Activated naive CD8-positive, alpha-beta T cell treated with anti-CD3 and anti-CD28 coated beads for 36 hours (primary cell): ENCODE measurements around the gene CDK11B. TPM values are rescaled to one million over a fixed set of nuclear protein-coding genes. Genes with fewer than 3 reads are reported as not detected.
"Not testable (repeated sequence)": the region's sequence is repeated elsewhere in the genome, so short reads cannot be mapped to it uniquely, and the experiment has no call there.

Experiments used
- DNase-seq: peaks from one replicate; pipeline ENCODE4 v3.0.0; 2021
- H3K27ac Mint-ChIP-seq: one replicate; pipeline ENCODE4 v1.8.0; 2022; ENCODE audit warnings: mild to moderate bottlenecking, moderate library complexity, mixed read lengths
- H3K27me3 Mint-ChIP-seq: one replicate; pipeline ENCODE4 v1.8.0; 2022; ENCODE audit warnings: mild to moderate bottlenecking, mixed read lengths
- H3K36me3 Mint-ChIP-seq: one replicate; pipeline ENCODE4 v1.8.0; 2021; ENCODE audit warnings: mild to moderate bottlenecking, mixed read lengths
- H3K4me1 Mint-ChIP-seq: one replicate; pipeline ENCODE4 v1.8.0; 2021; ENCODE audit warnings: mixed read lengths
- H3K4me3 Mint-ChIP-seq: one replicate; pipeline ENCODE4 v1.8.0; 2022; ENCODE audit warnings: mild to moderate bottlenecking, moderate library complexity, mixed read lengths
- H3K9me3 Mint-ChIP-seq: one replicate; pipeline ENCODE4 v1.8.0; 2022; ENCODE audit warnings: mixed read lengths
- total RNA-seq, 2 experiments: library from RNA; stranded (reverse); gene quantifications; one replicate each; pipeline ENCODE4 v1.2.3, GENCODE V29; 2021

The CDK11B gene
- total RNA-seq, 2 experiments from 2014 or later = 42.2 to 43.3 TPM

DNA sequence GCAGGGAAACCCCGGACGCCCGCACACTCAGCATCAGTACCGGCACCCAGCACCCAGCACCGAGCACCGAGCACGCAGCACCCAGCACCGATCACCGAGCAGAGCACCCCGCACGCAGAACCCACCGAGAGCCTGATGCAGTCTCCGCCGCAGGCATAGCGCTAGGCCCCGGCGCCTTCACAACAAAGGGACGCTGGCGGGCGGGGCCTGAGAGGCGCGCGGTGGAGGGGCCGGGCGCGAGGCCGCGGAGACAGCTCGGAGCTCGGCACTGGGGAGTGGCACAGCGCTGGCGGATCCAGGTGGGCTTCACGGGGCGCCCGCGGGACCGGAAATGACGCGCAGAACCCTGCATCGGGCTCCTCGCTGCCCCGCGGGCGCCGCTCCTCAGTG is 33.5 kb upstream of the CDK11B start:
- H3K9me3 Mint-ChIP-seq, H3K36me3 Mint-ChIP-seq, H3K4me1 Mint-ChIP-seq, H3K27me3 Mint-ChIP-seq: not testable (repeated sequence)
- Mint-ChIP-seq H3K4me3 (peak overlapping the region; percentile 66), H3K27ac (peak overlapping the region; percentile 68)
- DNase-seq = peak; percentile 85

DNA sequence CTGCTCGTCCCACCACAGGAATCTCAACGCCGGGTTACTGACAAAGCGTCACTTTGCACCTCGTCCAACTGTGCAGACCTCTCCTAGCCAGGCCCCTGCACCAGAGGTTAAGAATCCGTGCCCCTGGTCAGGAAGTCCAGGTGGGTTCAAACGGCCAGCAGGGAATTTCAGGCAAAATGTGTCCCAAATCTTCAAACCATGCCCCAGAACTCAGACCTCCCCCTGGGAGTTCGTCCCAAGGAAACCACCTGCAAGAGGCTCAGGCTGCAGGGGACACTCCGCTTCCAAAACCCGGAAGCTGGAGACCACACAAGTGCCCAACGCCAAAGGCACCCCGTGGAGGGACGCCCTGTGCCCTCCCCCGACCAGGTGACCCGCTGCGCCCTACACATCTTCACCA is 32.6 kb upstream of the CDK11B start:
- H3K36me3 Mint-ChIP-seq, H3K9me3 Mint-ChIP-seq, H3K4me3 Mint-ChIP-seq, H3K27ac Mint-ChIP-seq, H3K4me1 Mint-ChIP-seq, DNase-seq, H3K27me3 Mint-ChIP-seq: not testable (repeated sequence)

DNA sequence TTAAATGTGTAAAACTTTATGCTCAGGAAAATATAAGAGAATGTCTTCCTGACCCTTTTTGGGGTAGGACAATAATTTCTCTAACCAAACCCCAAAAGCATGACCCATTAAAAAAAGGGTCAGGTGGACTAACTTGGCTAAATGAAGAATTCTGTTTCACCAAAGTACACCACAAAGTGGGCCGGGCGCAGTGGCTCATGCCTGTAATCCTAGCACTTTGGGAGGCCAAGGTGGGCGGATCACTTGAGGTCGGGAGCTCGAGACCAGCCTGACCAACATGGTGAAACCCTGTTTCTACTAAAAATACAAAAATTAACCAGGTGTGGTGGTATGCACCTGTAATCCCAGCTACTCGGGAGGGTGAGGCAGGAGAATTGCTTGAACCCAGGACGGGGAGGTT is 30.7 kb upstream of the CDK11B start:
- H3K27ac Mint-ChIP-seq, H3K4me3 Mint-ChIP-seq: not testable (repeated sequence)

DNA sequence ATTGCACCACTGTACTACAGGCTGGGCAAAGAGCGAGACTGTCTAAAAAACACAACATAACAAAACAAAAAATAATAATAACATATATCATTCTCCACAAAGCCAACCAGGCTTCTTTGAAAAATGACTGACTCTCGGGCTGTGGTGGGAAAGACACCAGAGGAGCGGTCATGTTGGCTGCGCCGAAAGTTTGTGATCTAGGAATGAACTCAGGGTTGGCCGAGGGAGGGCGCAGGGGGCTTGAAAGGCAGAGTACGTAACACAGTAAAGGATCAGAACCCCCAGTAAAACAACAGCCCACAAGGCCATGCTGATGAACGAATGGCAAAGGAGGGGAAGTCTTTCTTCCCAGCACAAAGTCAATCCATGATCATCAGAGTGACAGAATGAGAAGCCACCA is 29.0 kb upstream of the CDK11B start:
- DNase-seq = no peak
- H3K27me3 Mint-ChIP-seq = no peaks in the 10 kb centered on the region
- no peaks in the 10 kb centered on the region for H3K9me3 Mint-ChIP-seq
- peak overlapping the region; percentile 65 for H3K27ac Mint-ChIP-seq
- H3K4me3 Mint-ChIP-seq = no peak overlapping the region
- peaks cover 6% of the 10 kb centered on the region for H3K36me3 Mint-ChIP-seq
- peaks cover 11% of the 10 kb centered on the region for H3K4me1 Mint-ChIP-seq

More for the DNA sequence above, 30.7 kb upstream of the CDK11B start:
- not testable (repeated sequence) for H3K27me3 Mint-ChIP-seq, DNase-seq, H3K36me3 Mint-ChIP-seq, H3K9me3 Mint-ChIP-seq
- H3K4me1 Mint-ChIP-seq = peaks cover 11% of the 10 kb centered on the region

DNA sequence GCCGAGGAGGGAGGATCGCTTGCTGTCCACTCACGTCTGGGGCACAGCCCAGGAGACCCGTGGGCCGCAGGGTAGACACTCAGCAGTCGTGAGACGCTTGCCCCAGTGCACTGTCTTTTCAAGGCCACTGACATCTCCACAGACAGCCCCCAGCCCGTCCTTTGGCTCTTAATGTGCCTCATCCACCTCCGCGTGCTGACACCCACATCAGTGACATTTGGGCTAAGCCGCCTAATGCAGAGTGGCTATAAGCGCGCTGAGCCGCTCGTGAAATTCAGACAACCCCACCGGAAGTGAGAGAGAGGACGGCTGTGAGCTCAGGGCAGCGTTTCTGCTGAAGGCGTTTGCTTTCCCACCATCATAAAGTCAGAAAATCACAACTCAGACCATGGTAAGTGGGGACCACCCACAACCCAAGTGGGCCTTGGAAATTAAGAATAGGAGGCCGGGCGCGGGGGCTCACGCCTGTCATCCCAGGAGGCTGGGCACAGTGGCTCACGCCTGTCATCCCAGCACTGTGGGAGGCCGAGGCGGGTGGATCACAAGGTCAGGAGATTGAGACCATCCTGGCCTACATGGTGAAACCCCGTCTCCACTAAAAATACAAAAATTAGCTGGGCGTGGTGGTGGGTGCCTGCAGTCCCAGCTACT is 25.4 kb upstream of the CDK11B start:
- Mint-ChIP-seq H3K27me3 (no peaks in the 10 kb centered on the region), H3K4me1 (peaks cover 13% of the 10 kb centered on the region), H3K9me3 (no peaks in the 10 kb centered on the region), H3K27ac (no peak overlapping the region), H3K4me3 (no peak overlapping the region), H3K36me3 (peaks cover 3% of the 10 kb centered on the region)
- DNase-seq = no peak

DNA sequence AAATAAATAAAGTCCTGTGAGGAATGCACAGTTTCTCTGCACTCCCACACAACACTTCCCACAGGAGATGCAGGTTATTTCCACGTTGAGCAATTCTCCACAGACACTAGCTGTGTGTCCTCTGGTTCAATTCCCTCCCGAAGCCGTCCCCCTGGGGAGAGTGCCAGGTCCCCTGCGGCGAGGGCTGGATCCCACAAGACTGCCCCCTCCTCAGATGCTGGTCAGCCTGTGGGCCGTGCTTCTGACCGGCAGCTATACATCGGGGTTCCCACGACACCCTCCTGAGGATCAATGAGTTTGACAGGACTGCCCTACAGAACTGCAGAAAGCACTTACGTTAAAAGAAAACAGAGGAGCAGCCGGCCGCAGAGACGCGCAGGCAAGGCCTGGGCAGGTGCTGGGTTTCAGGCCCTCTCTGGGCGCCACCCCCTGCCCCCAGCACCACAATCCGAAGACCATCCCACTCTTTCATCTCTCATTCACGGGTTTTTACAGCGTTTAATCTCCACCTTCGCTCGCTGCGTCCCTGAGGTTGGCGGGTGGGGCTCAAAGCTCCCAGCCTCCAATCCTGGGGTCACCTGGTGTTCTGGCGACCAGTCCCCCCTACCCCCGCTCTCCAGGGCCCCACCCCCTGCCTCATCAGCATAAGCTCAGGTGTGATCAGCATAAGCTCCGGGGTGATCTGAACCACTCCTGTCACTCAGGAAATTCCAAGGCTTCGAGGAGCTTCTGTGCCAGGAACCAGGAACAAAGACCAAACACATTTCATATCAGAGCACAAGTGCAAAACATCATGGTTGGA is 24.5 kb upstream of the CDK11B start:
- Mint-ChIP-seq H3K27ac (no peak overlapping the region), H3K36me3 (peaks cover 3% of the 10 kb centered on the region), H3K9me3 (no peaks in the 10 kb centered on the region), H3K4me3 (no peak overlapping the region), H3K27me3 (no peaks in the 10 kb centered on the region), H3K4me1 (peaks cover 17% of the 10 kb centered on the region)
- DNase-seq = no peak

DNA sequence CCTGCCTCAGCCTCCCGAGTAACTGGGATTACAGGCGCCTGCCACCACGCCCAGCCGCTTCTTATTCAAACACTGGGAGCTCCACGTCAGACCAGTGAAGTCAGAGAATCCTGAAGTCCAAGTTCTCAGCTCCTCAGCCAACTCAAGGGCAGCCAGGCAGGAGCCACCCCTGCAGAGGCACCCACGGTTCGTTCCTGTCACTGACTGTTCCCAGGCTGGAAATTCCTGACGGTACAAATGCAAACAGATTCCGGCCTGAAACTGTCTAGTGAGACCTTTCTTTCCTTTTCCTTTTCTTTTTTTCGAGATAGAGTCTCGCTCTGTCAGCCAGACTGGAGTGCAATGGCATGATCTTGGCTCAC is 22.1 kb upstream of the CDK11B start:
- H3K4me1 Mint-ChIP-seq = peaks cover 20% of the 10 kb centered on the region
- H3K4me3 Mint-ChIP-seq = no peak overlapping the region
- peaks cover 2% of the 10 kb centered on the region for H3K36me3 Mint-ChIP-seq
- H3K27me3 Mint-ChIP-seq = no peaks in the 10 kb centered on the region
- no peak for DNase-seq
- no peaks in the 10 kb centered on the region for H3K9me3 Mint-ChIP-seq
- H3K27ac Mint-ChIP-seq = no peak overlapping the region

DNA sequence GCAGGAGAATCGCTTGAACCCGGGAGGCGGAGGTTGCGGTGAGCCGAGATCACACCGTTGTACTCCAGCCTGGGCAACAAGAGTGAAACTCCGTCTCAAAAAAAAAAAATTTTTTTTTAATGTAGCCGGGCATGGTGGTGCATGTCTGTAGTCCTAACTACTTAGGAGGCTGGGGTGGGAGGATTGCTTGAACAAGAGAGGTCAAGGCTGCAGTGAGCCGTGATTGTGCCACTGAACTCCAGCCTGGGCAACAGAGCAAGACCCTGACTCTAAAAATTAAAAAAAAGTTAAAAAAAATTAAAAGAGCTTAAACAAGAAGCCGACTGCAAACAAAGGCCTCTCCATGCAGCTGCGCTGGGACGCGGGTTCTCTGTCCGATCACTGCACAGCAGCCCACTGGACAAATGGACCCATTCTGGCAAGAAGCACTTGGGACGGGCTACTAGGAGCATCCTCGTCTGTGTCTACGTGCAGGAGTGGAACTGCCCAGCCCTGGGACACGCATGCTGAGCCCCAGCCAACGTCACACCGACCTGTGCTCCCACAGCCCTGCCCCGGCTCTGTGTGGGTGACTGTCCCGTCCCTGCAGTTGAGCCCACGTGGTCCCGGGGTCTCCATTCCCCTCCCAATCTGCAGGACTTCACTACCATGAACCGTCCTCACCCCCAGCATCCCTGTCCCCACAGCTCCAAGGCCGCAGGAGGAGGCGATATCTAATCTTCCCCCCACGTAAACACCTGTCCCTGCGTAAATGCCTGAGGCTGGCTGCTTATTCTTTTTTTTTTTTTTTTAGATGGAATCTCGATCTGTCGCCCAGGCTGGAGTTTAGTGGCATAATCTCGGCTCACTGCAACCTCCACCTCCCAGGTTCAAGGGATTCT is 21.5 kb upstream of the CDK11B start:
- peaks cover 2% of the 10 kb centered on the region for H3K36me3 Mint-ChIP-seq
- H3K4me1 Mint-ChIP-seq = peaks cover 18% of the 10 kb centered on the region
- H3K27ac Mint-ChIP-seq = no peak overlapping the region
- H3K9me3 Mint-ChIP-seq = no peaks in the 10 kb centered on the region
- no peak for DNase-seq
- H3K27me3 Mint-ChIP-seq = no peaks in the 10 kb centered on the region
- H3K4me3 Mint-ChIP-seq = no peak overlapping the region

DNA sequence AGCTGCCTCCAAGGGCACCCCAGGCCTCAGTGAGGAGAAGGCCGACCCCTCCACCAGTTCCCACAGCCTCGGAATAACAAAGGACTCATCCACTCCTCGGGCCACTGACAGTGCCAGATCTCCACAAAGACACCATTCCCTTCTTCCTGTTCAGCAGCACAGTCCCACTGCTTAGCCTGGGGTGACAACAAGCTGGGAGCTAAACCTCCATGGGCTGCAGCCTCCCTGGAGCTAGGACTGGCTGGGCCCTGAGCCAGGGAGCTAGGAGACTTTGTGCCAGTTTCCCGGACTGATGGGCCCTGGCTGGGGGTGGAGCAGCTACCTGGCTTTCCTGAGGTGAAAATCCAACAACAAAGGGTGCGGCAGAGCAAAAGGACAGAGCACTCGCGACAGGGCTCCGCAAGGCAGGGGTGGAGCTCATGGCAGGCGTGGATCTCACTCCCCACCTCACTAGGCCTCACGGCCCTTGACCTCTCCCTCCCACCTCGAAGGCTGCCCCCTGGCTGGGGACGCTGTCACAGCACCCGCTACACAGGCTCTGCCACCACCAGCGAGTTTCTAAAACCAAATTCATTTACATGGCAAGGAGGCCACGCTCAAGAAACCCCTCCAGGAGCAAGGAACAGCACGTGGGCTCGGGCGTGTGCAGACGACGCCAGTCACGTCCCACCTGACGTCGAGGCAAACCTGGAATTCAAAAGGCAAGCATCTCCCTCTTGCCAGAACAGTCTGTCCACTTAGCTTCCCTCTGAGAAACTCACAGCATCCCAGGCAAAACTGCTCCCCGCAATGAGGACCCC is 20.0 kb upstream of the CDK11B start:
- Mint-ChIP-seq H3K27me3 (no peaks in the 10 kb centered on the region), H3K4me3 (peak overlapping the region; percentile 76), H3K27ac (peak overlapping the region; percentile 94), H3K36me3 (peaks cover 3% of the 10 kb centered on the region), H3K4me1 (peaks cover 19% of the 10 kb centered on the region), H3K9me3 (no peaks in the 10 kb centered on the region)
- DNase-seq = peak; percentile 67

DNA sequence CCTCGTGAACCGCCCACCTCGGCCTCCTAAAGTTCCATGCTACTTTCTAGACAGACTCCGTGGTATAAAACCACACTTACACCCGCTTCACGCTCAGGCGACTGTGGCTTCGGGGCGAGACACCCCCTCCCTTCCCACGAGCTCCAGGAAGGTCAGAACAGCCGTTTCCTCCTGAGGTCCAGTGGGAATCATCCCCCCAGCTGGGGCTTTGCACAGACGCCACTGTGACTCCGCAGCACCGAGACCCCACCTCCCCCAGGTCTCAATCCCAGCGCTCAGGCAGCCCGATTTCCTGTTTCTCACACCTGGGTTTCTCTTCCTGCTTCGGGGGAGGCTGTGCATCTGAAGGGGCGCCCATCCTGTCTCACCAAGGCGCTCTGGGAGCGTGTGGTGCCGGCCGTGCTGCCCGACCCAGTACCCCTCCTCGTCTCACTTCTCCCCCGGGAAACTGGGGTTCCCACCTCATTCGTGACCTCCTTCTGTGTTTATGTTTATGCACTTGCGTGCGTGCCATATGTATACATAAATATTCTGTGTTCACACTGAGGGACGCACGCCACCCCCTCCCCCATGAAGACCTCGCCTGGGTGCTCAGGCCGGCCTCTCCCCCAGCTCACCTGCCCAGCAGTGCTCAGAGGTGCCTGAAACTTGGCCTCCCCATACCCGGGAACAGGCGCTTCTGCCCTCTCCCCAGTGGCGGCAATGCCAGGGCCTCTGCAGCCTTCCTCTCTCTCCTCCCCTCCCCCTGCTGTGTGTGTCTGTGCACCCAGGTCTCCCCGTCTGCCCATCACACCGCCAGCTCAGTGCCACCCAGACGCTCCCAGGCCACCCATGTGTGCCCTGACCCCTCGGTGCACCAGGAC is 19.1 kb upstream of the CDK11B start:
- no peaks in the 10 kb centered on the region for H3K27me3 Mint-ChIP-seq

DNA sequence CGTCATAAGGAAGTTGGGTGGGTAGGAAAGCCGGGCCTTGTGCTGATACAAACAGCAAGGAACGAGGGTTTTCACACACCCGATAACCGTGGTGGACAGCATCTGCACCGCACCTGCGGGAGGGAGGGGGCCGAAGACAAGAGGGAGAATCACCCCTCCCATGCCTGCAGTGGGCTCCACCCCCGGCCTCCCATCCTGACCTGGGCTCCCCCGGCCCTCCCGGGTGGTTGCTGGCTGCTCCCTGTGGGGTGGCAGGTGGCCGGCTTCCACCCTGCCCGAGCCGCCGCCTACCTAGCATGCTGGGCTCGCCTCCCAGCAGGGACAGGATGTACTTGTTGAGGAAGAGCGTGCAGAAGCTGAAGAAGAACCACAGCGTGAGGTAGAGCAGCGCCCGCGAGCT is 17.3 kb upstream of the CDK11B start:
- not testable (repeated sequence) for H3K36me3 Mint-ChIP-seq, H3K9me3 Mint-ChIP-seq, H3K27ac Mint-ChIP-seq, H3K4me3 Mint-ChIP-seq, DNase-seq, H3K27me3 Mint-ChIP-seq
- peaks cover 19% of the 10 kb centered on the region for H3K4me1 Mint-ChIP-seq

More for the DNA sequence above, 19.1 kb upstream of the CDK11B start:
- H3K36me3 Mint-ChIP-seq = peaks cover 3% of the 10 kb centered on the region
- H3K27ac Mint-ChIP-seq = peak overlapping the region; percentile 94
- H3K4me1 Mint-ChIP-seq = peaks cover 19% of the 10 kb centered on the region
- peak overlapping the region; percentile 76 for H3K4me3 Mint-ChIP-seq
- H3K9me3 Mint-ChIP-seq = no peaks in the 10 kb centered on the region
- DNase-seq = peak; percentile 62

DNA sequence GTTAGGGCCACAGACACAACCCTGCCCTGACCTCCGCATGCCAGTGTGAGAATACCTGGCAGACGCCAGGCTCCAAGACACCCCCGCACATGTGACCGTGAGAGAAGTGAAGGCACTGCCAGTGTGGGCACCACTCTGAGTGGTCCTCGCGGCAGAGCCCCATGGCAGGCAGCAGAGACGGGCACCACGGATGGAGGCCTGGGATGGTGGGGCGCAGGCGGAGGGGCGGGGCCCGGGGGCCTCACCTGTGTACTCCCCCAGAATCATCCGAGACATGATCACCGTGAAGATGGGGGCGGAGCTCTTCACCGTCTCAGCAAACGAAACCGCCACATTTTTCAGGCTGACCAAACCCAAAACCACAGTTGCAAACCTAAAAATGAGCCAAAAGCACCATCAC is 16.4 kb upstream of the CDK11B start:
- H3K4me3 Mint-ChIP-seq, H3K36me3 Mint-ChIP-seq, DNase-seq, H3K9me3 Mint-ChIP-seq, H3K27me3 Mint-ChIP-seq, H3K27ac Mint-ChIP-seq: not testable (repeated sequence)
- peaks cover 19% of the 10 kb centered on the region for H3K4me1 Mint-ChIP-seq

DNA sequence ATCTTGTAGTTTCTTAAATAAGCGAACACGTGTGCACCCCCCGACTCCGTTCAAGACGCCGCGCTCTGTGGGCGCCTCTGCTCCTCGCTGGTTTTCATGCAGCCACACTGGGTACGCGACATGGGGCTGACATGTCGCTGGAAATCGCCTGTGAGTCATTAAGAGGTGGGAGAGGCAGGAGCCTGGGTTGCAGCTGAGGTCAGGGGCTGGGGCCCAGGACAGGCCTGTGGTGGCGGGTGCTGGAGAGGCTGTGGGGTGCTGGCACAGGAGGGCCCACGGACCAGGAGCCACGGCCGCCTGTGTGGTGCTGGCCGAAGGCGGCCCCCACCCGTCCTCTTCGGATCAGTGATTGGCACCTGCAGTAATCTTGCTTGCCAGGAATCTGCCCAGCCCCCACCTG is 16.0 kb upstream of the CDK11B start:
- H3K27me3 Mint-ChIP-seq, H3K36me3 Mint-ChIP-seq, H3K9me3 Mint-ChIP-seq, H3K4me3 Mint-ChIP-seq, DNase-seq: not testable (repeated sequence)
- peaks cover 19% of the 10 kb centered on the region for H3K4me1 Mint-ChIP-seq
- peak overlapping the region; percentile 83 for H3K27ac Mint-ChIP-seq
